HepG2 (cell line): Measurements from ENCODE around the gene METTL16. TPM values are rescaled to one million over a fixed set of nuclear protein-coding genes. Genes with fewer than 3 reads are reported as not detected.

ENCODE experiments used
- AKAP8 ChIP-seq: sonication (generic); formaldehyde crosslinking; IDR thresholded peaks from 2 replicates; pipeline ENCODE4 v1.5.1; 2020; ENCODE audit warnings: mild to moderate bottlenecking, missing genetic modification reagents
- CENPT ChIP-seq: sonication (generic); formaldehyde crosslinking; IDR thresholded peaks from 2 replicates; pipeline ENCODE4 v1.8.0; 2022; ENCODE audit warnings: low read depth, mild to moderate bottlenecking, moderate library complexity, missing genetic modification reagents
- HNF1A ChIP-seq, 2 experiments: sonication (generic) in 1 of 2; formaldehyde crosslinking in 1 of 2; IDR thresholded peaks; 2 replicates each; pipeline versions ENCODE4 v1.4.0 to v1.6.1; 2016 to 2020; ENCODE audit warnings: borderline replicate concordance in 1 of 2, low read depth in 1 of 2, mild to moderate bottlenecking in 1 of 2, missing genetic modification reagents in 1 of 2
- MLX ChIP-seq: IDR thresholded peaks from 2 replicates; pipeline ENCODE4 v1.6.1; 2016
- PAXIP1 ChIP-seq: sonication (generic); formaldehyde crosslinking; conservative IDR thresholded peaks from 2 replicates; pipeline ENCODE4 v1.4.0; 2020; ENCODE audit warnings: mild to moderate bottlenecking, missing genetic modification reagents, moderate library complexity
- RARG ChIP-seq: sonication (generic); formaldehyde crosslinking; IDR thresholded peaks from 2 replicates; pipeline ENCODE4 v1.4.0; 2020; ENCODE audit warnings: low read depth, mild to moderate bottlenecking, missing genetic modification reagents
- ZHX2 ChIP-seq, 2 experiments: sonication (generic) in 1 of 2; formaldehyde crosslinking in 1 of 2; IDR thresholded peaks; 2 replicates each; pipeline versions ENCODE4 v1.6.1 to v1.9.0; 2014 to 2022; ENCODE audit warnings: antibody characterized with exemption in 1 of 2, borderline replicate concordance in 1 of 2, inconsistent platforms in 1 of 2, low read depth in 1 of 2, missing genetic modification reagents in 1 of 2
- polyA plus RNA-seq, 8 experiments: library from polyadenylated mRNA; depleted of rRNA in 3 of 8; stranded (reverse) in 7 of 8; unstranded in 1 of 8; fragments of >200 nt; fragmentation: Illumina TruSeq in 4 of 8; extraction: Trizol in 4 of 8; gene quantifications; 2 replicates each; pipeline versions ENCODE4 v1.2.1 to v1.2.3, GENCODE V29; 2011 to 2016; ENCODE audit warnings: low read depth in 4 of 8, missing spikeins in 1 of 8, mixed read lengths in 1 of 8; ENCODE audit not compliant: insufficient read depth in 1 of 8
- total RNA-seq, 5 experiments: library from RNA; depleted of rRNA; stranded (reverse); fragments of >200 nt; fragmentation: Illumina TruSeq; extraction: Trizol; gene quantifications; 2 replicates each; pipeline ENCODE4 v1.2.3, GENCODE V29; 2016; ENCODE audit warnings: low read depth in 1 of 5

The METTL16 gene
- total and polyA plus RNA-seq, 2 of the 13 experiments (the other 11 are each of a cell fraction or from before 2014, with no cell fraction given), result 11.6 to 18.5 TPM

GRCh38 chr17:2511462-2512369 lies at the start of gene METTL16 (continued):
- no peak for TF ChIP-seq HNF1A (IDR thresholded peaks at IDR 0.05; ENCODE audit: low read depth)
- TF ChIP-seq HNF1A (CRISPR knock-in tag; IDR thresholded peaks at IDR 0.05; ENCODE audit: borderline replicate concordance), result no peak
- no peak for TF ChIP-seq MLX (CRISPR knock-in tag)
- no peak for TF ChIP-seq PAXIP1 (CRISPR knock-in tag)
- peak; percentile 90; the same call in 1 of the 2 replicates for TF ChIP-seq RARG (CRISPR knock-in tag)
- TF ChIP-seq AKAP8 (CRISPR knock-in tag), result no peak
- TF ChIP-seq ZHX2 (IDR thresholded peaks at IDR 0.05; ENCODE audit: low read depth), result peak; percentile 60; the same call in 1 of the 2 replicates
- TF ChIP-seq ZHX2 (CRISPR knock-in tag; IDR thresholded peaks at IDR 0.05; ENCODE audit: borderline replicate concordance), result no peak
- no peak for TF ChIP-seq CENPT (CRISPR knock-in tag)
